A549 treated with RU486 at 1 μM for 4 hours (cell line): ENCODE data around the gene CCDC157. TPM values are rescaled to one million over a fixed set of nuclear protein-coding genes. Genes with fewer than 3 reads are reported as not detected.

Experiments
- total RNA-seq: library from RNA; stranded (reverse); fragments of 200-300 nt; extraction: Qiagen RNA extraction; gene quantifications from 5 replicates; pipeline ENCODE4 v1.2.3, GENCODE V29; 2022; ENCODE audit warnings: low read depth

CCDC157 gene
- 1.8 to 3.4 TPM (median 3.0 TPM) in 5 replicates for total RNA-seq

GRCh38 chr22:30356449-30357235 lies at the start of gene CCDC157, which contains the start of gene SF3A1:
TSS of gene CCDC157 (plus strand) at chr22:30357007. CDS start at chr22:30366001, 8,994 bp downstream.
TSS of gene SF3A1 (minus strand) at chr22:30356894. CDS start at chr22:30356792, 102 bp downstream.

DNA sequence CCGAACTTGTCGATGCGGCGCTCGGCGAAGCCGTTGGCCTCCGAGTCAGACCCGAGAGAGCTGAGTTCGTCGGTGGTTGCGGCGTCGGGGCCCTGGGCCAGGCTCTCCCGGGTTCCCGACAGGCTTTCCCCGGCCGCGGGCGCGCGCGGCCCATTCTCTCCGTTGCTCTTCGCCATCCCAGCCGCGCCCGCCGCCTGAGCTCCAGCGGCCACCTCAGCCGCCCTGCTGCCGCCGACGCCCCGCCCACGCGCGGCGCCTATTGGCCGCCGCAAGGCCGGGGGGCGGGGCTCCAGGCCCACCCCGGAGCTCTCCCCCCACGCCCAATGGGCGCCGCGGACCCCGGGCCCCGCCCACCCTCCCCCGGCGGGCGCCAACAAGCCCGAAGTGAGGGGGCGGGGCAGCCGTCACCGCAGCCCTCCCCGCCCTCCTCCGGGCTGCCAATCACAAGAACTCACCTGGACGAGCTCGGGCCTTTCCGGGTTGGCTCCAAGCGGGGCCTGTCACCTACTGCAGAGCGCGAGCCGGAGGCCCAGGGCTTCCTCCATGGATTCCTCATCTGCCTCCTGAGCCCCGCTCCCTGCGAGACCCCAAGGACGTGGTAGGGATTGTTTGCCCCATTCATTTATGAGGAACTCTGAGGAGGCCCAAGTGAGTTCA lies 30.0 kb upstream of the CCDC157 start, which contains the start of gene TBC1D10A:
Gene TBC1D10A (minus strand): TSS at position 236 of the 657 bp plus-strand sequence. CDS start 60 bp downstream, at position 176.

GRCh38 chr22:30386960-30387827 lies 30.4 kb downstream of the CCDC157 start, which contains the start of gene RNF215:
TSS of gene RNF215 (minus strand) at chr22:30387411. CDS start at chr22:30387313, 98 bp downstream.

DNA sequence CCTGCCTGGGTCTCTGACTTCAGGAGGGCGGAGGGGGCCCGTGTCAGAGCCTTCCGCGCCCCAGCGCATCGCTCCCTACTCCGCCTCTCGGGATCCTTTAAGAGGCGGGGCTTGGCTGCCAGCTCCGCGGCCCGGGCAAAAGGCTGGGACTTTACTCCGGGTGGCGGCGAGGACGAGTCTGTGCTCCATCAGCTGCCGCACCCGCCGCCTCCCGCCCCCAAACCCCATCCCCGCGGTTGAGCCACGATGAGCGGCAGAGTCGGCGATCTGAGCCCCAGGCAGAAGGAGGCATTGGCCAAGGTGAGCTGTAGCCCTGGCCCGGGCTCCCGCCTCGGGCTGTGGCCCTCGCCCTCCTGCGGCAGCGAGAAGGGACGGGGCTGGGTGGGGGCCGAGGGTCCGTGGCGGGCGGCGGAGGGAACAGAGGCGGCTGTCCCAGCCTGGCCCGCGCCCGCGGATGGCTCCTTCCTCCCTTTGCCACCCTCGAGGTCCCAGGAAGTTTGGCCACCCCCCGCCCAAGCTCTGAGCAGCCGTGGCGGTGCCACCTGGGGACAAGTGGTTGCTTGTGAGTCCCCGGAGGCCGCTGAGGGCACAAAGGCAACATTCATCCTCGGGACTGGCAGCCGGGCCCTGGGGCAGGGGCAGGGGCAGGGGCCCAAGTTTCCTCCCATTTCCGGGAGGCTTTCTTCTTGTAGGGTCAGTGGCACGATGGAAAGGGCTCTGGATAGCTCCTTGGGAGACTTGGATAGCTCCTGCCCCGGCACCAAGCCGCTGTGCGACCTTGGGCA lies 40.3 kb downstream of the CCDC157 start, which contains the start of gene SEC14L2:
Gene SEC14L2 (plus strand): TSS at position 148 of the 785 bp plus-strand sequence. CDS start 99 bp downstream, at position 247.

DNA sequence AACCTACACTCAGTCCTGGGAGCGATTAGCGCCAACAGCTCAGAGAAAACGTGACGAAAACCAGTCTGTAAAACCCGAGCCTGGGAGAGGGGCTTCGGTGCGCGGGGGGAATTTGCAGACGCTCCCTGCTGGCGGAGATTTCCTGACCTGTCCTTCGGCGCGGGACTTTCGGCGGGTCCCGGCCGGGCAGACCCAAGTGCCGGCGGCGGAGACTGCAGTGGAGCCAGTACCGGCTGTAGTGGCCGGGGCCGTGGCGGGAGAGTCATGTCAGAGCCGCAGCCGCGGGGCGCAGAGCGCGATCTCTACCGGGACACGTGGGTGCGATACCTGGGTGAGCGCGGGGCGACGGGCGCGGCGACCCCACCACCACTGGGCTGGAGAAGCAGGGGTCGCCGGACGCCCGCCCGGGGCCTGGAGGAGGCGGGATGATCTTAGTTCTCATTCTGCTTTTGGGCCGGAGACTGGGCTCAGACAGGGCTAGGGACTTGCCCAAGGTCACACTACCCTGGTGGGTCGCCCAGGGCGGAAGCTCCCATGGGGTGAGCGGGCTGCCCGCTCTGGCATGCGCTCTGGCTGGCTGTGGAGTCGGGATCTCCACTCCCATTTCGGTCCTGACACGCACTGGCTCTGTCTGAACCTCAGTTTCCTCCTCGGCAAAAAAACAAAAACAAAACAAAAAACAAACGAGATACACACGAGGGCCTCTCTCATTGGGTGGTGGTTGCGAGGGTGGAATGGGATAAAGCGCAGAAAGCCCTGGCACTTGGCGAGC lies 69.0 kb downstream of the CCDC157 start, which contains the start of gene MTFP1:
Gene MTFP1 (plus strand): TSS at position 153 of the 772 bp plus-strand sequence. CDS start 112 bp downstream, at position 265.

Other genes starting within 250 kb of the CCDC157 start
- 22.4 to 37.6 TPM (median 34.3 TPM) in 5 replicates for gene LIF, start 110.2 kb upstream of the CCDC157 start, total RNA-seq
- gene OSM, start 90.2 kb upstream of the CCDC157 start, total RNA-seq, result not detected in 5 replicates
- 3.3 to 6.3 TPM (median 4.7 TPM) in 5 replicates for gene CASTOR1, start 67.5 kb upstream of the CCDC157 start, total RNA-seq
- gene TBC1D10A, start 30.1 kb upstream of the CCDC157 start, total RNA-seq, result 9.1 to 11.7 TPM (median 10.1 TPM) in 5 replicates
- 39.6 to 76.2 TPM (median 67.4 TPM) in 5 replicates for gene SF3A1, start 113 bp upstream of the CCDC157 start, total RNA-seq
- gene RNF215, start 30.4 kb downstream of the CCDC157 start, total RNA-seq, result 14.2 to 19.6 TPM (median 16.8 TPM) in 5 replicates
- 28.0 to 35.4 TPM (median 30.1 TPM) in 5 replicates for gene SEC14L2, start 40.0 kb downstream of the CCDC157 start, total RNA-seq
- gene MTFP1, start 68.8 kb downstream of the CCDC157 start, total RNA-seq, result 60.7 to 71.9 TPM (median 70.0 TPM) in 5 replicates
- gene SEC14L3, start 115.0 kb downstream of the CCDC157 start, total RNA-seq, result not detected in 5 replicates
- 3.7 to 6.0 TPM (median 5.3 TPM) in 5 replicates for gene SEC14L4, start 148.7 kb downstream of the CCDC157 start, total RNA-seq
- not detected in 5 replicates for gene SEC14L6, start 189.7 kb downstream of the CCDC157 start, total RNA-seq
- gene GAL3ST1, start 217.7 kb downstream of the CCDC157 start, total RNA-seq, result 5.2 to 8.6 TPM (median 8.0 TPM) in 5 replicates
- 109 to 130 TPM (median 118 TPM) in 5 replicates for gene PES1, start 234.9 kb downstream of the CCDC157 start, total RNA-seq